ENCODE results near the gene RAX.

Gene RAX

GRCh38 chr18:59272891-59273758 is at the start of gene RAX:
RAX (minus strand) TSS chr18:59273454; CDS start chr18:59273206, 248 bp downstream.
- no peak for DNase-seq (ENCODE audit: low read depth in 2 of 2)

GRCh38 chr18:59318460-59319050 is 45.3 kb upstream of the RAX start, which contains the start of gene CPLX4:
CPLX4 (minus strand) TSS chr18:59318649; CDS start chr18:59318462, 187 bp downstream.
- no peak for DNase-seq (ENCODE audit: low read depth in 2 of 2)

GRCh38 chr18:59311631-59312030 is 38.4 kb upstream of the RAX start:
- no peak for DNase-seq (ENCODE audit: low read depth in 2 of 2)

- no peak for DNase-seq (ENCODE audit: low read depth in 2 of 2)
Measured at GRCh38 chr18:59308938-59309260, 35.6 kb upstream of the RAX start.

- peak; percentile 58 to 74 for DNase-seq (ENCODE audit: low read depth in 2 of 2)
Measured at GRCh38 chr18:59308248-59308937, 35.1 kb upstream of the RAX start.

- DNase-seq (ENCODE audit: low read depth in 2 of 2), result no peak
Measured at GRCh38 chr18:59306640-59307039, 33.4 kb upstream of the RAX start.

GRCh38 chr18:59305295-59305694 is 32.0 kb upstream of the RAX start:
- no peak for DNase-seq (ENCODE audit: low read depth in 2 of 2)

GRCh38 chr18:59303656-59304195 is 30.5 kb upstream of the RAX start:
- no peak for DNase-seq (ENCODE audit: low read depth in 2 of 2)

GRCh38 chr18:59303006-59303405 is 29.8 kb upstream of the RAX start:
- no peak for DNase-seq (ENCODE audit: low read depth in 2 of 2)

- DNase-seq (ENCODE audit: low read depth in 2 of 2), result no peak
Measured at GRCh38 chr18:59301929-59302328, 28.7 kb upstream of the RAX start.

- no peak for DNase-seq (ENCODE audit: low read depth in 2 of 2)
Measured at GRCh38 chr18:59300676-59301285, 27.5 kb upstream of the RAX start.

- DNase-seq (ENCODE audit: low read depth in 2 of 2), result no peak
Measured at GRCh38 chr18:59298871-59299270, 25.6 kb upstream of the RAX start.

GRCh38 chr18:59293317-59293716 is 20.1 kb upstream of the RAX start:
- DNase-seq (ENCODE audit: low read depth in 2 of 2), result no peak

GRCh38 chr18:59286341-59286740 is 13.1 kb upstream of the RAX start:
- DNase-seq (ENCODE audit: low read depth in 2 of 2), result no peak

- DNase-seq (ENCODE audit: low read depth in 2 of 2), result no peak
Measured at GRCh38 chr18:59282341-59282740, 9.1 kb upstream of the RAX start.

- no peak for DNase-seq (ENCODE audit: low read depth in 2 of 2)
Measured at GRCh38 chr18:59279722-59280121, 6.5 kb upstream of the RAX start.

GRCh38 chr18:59279193-59279592 is 5.9 kb upstream of the RAX start:
- no peak for DNase-seq (ENCODE audit: low read depth in 2 of 2)

- no peak for DNase-seq (ENCODE audit: low read depth in 2 of 2)
Measured at GRCh38 chr18:59278793-59279192, 5.5 kb upstream of the RAX start.

GRCh38 chr18:59276047-59276446 is 2.8 kb upstream of the RAX start:
- no peak for DNase-seq (ENCODE audit: low read depth in 2 of 2)

- DNase-seq (ENCODE audit: low read depth in 2 of 2), result no peak
Measured at GRCh38 chr18:59275406-59275949, 2.2 kb upstream of the RAX start.

GRCh38 chr18:59274533-59274928 is 1.3 kb upstream of the RAX start:
- DNase-seq (ENCODE audit: low read depth in 2 of 2), result no peak
